ENCODE results near the gene TCF19. TPM values are rescaled to one million over a fixed set of nuclear protein-coding genes. Genes with fewer than 3 reads are reported as not detected.

TCF19 gene
- total and polyA plus RNA-seq, 2 experiments from 2014 or later = 3.7 to 7.3 TPM

- DNase-seq (ENCODE audit: low read depth in 1 of 2, low spot score in 1 of 2) = no peak
- Histone ChIP-seq H3K4me1 (ENCODE audit: low read depth) (peaks cover 11% of the 10 kb centered on the region), H3K27me3 (no peaks in the 10 kb centered on the region), H3K27ac (no peak overlapping the region), H3K4me3 (no peak overlapping the region), H3K36me3 (no peaks in the 10 kb centered on the region), H3K9me3 (ENCODE audit: low read depth) (no peaks in the 10 kb centered on the region)
- TF ChIP-seq CTCF (IDR thresholded peaks at IDR 0.05; ENCODE audit: low read depth, low read length) = no peak
These were observed 51.7 kb downstream of the TCF19 start for GRCh38 chr6:31210123-31210522.

GRCh38 chr6:31210741-31211532 lies 52.5 kb downstream of the TCF19 start:
- H3K27me3 ChIP-seq = no peaks in the 10 kb centered on the region
- no peaks in the 10 kb centered on the region for H3K9me3 ChIP-seq (ENCODE audit: low read depth)
- DNase-seq (ENCODE audit: low read depth in 1 of 2, low spot score in 1 of 2) = no peak
- H3K4me1 ChIP-seq (ENCODE audit: low read depth) = peaks cover 11% of the 10 kb centered on the region
- H3K4me3 ChIP-seq = no peak overlapping the region
- H3K36me3 ChIP-seq = no peaks in the 10 kb centered on the region
- no peak for TF ChIP-seq CTCF (IDR thresholded peaks at IDR 0.05; ENCODE audit: low read depth, low read length)
- no peak overlapping the region for H3K27ac ChIP-seq

Other genes with a start within 250 kb of the TCF19 start
- gene VARS2, start 244.4 kb upstream of the TCF19 start, total RNA-seq = 59.3 and 61.3 TPM in 2 replicates
- 24.8 and 27.5 TPM in 2 replicates for gene VARS2, start 244.4 kb upstream of the TCF19 start, polyA plus RNA-seq
- gene SFTA2, start 226.4 kb upstream of the TCF19 start, total RNA-seq = not detected in 2 replicates
- 0.86 and 1.8 TPM in 2 replicates for gene SFTA2, start 226.4 kb upstream of the TCF19 start, polyA plus RNA-seq
- gene MUCL3, start 217.6 kb upstream of the TCF19 start, total RNA-seq = not detected in 2 replicates
- gene MUCL3, start 217.6 kb upstream of the TCF19 start, polyA plus RNA-seq = 0.12 TPM in 1 of 2 replicates, not detected in the other
- not detected in 2 replicates for gene MUC21, start 174.9 kb upstream of the TCF19 start, total RNA-seq
- not detected in 2 replicates for gene MUC21, start 174.9 kb upstream of the TCF19 start, polyA plus RNA-seq
- not detected in 2 replicates for gene MUC22, start 148.1 kb upstream of the TCF19 start, total RNA-seq
- gene MUC22, start 148.1 kb upstream of the TCF19 start, polyA plus RNA-seq = not detected in 2 replicates
- gene C6orf15, start 46.0 kb upstream of the TCF19 start, total RNA-seq = not detected in 2 replicates
- gene C6orf15, start 46.0 kb upstream of the TCF19 start, polyA plus RNA-seq = not detected in 2 replicates
- not detected in 2 replicates for gene PSORS1C1, start 43.8 kb upstream of the TCF19 start, total RNA-seq
- not detected in 2 replicates for gene PSORS1C1, start 43.8 kb upstream of the TCF19 start, polyA plus RNA-seq
- gene CDSN, start 38.1 kb upstream of the TCF19 start, total RNA-seq = not detected in 2 replicates
- gene CDSN, start 38.1 kb upstream of the TCF19 start, polyA plus RNA-seq = not detected in 2 replicates
- gene PSORS1C2, start 19.5 kb upstream of the TCF19 start, total RNA-seq = not detected in 2 replicates
- gene PSORS1C2, start 19.5 kb upstream of the TCF19 start, polyA plus RNA-seq = not detected in 2 replicates
- gene CCHCR1, start 787 bp upstream of the TCF19 start, total RNA-seq = 25.1 and 55.5 TPM in 2 replicates
- 29.1 and 29.6 TPM in 2 replicates for gene CCHCR1, start 787 bp upstream of the TCF19 start, polyA plus RNA-seq
- 1.5 and 1.6 TPM in 2 replicates for gene POU5F1, start 12.1 kb downstream of the TCF19 start, total RNA-seq
- gene POU5F1, start 12.1 kb downstream of the TCF19 start, polyA plus RNA-seq = 1.3 TPM in 1 of 2 replicates, not detected in the other
- 122 and 132 TPM in 2 replicates for gene HLA-C, start 113.5 kb downstream of the TCF19 start, total RNA-seq
- gene HLA-C, start 113.5 kb downstream of the TCF19 start, polyA plus RNA-seq = 72.6 and 72.7 TPM in 2 replicates
- gene HLA-B, start 198.6 kb downstream of the TCF19 start, total RNA-seq = 7.7 and 23.7 TPM in 2 replicates
- 15.6 and 27.2 TPM in 2 replicates for gene HLA-B, start 198.6 kb downstream of the TCF19 start, polyA plus RNA-seq
- gene MICA, start 245.0 kb downstream of the TCF19 start, total RNA-seq = 7.8 and 15.0 TPM in 2 replicates
- 11.0 and 16.4 TPM in 2 replicates for gene MICA, start 245.0 kb downstream of the TCF19 start, polyA plus RNA-seq

Data from cardiac muscle cell (in vitro differentiated cells and primary cell).